GM21381 (cell line): ENCODE results near the gene CAMKK1.

Experiments
- ATAC-seq: cut with Tn5 transposase; IDR thresholded peaks from one replicate; pipeline ENCODE4 v1.9.1; 2021; ENCODE audit warnings: mild to moderate bottlenecking, moderate library complexity; ENCODE audit not compliant: unreplicated experiment

The CAMKK1 gene

GRCh38 chr17:3897731-3898130 lies 4.9 kb upstream of the CAMKK1 start:
- ATAC-seq: no peak

GRCh38 chr17:3896968-3897235 lies 4.0 kb upstream of the CAMKK1 start:
- no peak for ATAC-seq

- ATAC-seq: no peak
Measured at GRCh38 chr17:3896108-3896967, 3.5 kb upstream of the CAMKK1 start.

DNA sequence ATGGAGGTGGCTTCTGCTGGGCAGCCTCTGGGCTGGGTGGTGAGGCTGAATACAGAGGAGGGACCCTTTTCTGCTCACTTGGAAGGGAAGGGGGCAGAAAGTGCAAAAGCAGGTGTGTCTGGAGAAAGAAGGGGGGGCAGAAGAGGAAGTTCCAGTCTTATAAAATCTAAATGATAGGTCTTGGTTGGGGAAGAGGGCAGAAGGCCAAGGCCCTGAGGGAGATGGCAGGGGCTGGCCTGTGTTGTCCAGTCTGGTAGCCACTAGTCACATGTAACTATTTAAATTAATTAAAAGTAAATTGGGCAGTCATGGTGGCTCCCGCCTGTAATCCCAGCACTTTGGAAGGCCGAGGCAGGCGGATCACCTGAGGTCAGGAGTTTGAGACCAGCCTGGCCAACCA lies 2.5 kb upstream of the CAMKK1 start:
- ATAC-seq: no peak

- no peak for ATAC-seq
Measured at GRCh38 chr17:3894911-3895343, 2.1 kb upstream of the CAMKK1 start.

DNA sequence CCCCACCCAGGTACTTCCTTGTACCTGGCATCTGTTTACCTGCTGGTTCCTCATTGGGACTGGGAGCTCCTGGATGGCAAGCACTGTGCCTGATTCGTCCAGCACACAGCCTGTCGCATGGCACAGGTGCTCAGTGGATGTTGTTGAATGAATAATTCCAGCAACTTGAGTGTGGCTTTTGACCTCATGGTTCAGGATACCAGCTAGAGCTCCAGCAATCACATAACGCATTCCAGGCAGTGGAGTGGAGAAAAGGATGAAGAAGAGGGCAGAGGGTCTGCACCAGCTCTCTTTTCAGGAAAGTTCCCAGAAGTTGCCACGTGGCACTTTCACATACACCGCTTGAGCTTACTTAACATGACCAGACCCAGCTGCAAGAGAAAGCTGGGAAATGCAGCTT lies 1.3 kb upstream of the CAMKK1 start:
- no peak for ATAC-seq

DNA sequence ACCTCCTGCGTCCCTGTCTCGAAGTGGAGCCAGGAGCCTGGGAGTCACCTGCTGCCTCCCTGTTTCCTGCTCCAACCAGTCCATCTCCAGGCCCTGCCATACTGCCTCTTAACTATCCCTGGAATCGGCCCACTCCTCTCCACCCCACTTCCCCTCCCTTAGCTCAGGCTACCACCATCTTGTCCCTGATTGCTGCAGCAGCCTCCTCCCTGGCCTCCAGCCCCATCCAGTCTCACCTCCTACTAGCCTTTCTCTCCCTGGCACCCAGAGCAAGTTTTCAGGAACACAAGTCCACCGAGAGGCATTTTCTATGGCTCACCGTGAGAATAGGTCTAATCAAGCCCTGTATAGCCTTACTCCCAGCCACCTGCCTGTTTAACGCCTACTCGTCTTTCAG lies 865 bp upstream of the CAMKK1 start:
- ATAC-seq: no peak

GRCh38 chr17:3892095-3892998 lies 506 bp downstream of the CAMKK1 start:
- ATAC-seq: peak; percentile 18

DNA sequence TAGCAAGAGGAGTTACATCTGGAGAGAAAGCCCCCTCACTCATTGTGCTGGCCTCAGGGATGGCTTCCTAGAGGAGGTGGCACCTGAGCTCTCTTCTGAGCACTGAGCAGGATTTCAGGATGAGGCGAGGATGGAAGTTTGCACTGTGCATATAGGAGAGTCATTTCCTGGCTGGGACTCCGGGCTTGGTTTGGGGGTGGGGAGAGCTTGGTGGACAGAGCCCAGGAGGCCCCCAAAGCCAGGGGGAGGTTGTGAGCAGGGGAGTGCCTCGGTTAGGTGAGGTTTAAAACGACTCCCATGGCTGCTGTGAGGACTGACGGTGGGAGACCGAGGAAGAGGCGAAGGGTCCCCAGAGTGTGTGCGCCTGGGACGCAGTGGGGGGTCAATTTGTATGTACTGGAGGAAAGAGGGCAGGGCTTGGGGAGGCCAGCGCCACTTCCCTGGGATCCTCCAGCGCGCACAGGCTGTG lies 1.2 kb downstream of the CAMKK1 start:
- ATAC-seq: no peak

GRCh38 chr17:3890878-3891219 lies 2.0 kb downstream of the CAMKK1 start:
- no peak for ATAC-seq

GRCh38 chr17:3890082-3890877 lies 2.6 kb downstream of the CAMKK1 start:
- ATAC-seq: no peak

DNA sequence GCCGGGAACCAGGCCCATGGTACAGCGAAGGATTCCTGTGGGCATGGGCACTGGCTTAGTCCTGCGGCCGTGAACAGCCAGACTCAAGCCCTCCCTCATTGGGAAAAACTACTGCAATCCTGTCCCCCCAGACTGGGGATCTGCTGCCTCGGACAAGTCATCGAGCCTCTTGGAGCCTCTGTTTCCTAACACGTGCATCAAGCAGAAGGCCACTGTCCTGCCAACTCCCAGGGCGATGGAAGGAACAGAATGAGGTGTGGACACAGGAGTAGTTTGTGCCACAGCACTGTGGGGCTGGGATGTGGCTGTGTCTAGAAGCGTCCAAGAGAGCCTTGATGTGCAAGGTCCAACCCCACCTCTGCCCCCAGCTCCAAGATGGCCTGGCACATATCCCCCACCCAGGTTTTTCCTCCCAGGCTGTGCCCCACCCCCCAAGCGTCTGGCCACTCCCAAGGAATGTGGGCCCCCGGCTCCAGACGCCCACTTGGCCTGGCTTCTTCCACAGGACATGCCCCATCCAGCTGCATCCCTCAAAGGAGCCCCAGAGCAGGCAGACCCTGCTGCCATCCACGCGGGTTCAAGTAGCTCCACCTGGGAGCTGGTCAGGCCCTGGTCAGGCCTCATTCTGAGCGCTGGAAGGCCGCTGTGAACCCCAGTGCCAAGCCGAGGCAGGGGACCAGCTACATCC lies 3.4 kb downstream of the CAMKK1 start:
- no peak for ATAC-seq

DNA sequence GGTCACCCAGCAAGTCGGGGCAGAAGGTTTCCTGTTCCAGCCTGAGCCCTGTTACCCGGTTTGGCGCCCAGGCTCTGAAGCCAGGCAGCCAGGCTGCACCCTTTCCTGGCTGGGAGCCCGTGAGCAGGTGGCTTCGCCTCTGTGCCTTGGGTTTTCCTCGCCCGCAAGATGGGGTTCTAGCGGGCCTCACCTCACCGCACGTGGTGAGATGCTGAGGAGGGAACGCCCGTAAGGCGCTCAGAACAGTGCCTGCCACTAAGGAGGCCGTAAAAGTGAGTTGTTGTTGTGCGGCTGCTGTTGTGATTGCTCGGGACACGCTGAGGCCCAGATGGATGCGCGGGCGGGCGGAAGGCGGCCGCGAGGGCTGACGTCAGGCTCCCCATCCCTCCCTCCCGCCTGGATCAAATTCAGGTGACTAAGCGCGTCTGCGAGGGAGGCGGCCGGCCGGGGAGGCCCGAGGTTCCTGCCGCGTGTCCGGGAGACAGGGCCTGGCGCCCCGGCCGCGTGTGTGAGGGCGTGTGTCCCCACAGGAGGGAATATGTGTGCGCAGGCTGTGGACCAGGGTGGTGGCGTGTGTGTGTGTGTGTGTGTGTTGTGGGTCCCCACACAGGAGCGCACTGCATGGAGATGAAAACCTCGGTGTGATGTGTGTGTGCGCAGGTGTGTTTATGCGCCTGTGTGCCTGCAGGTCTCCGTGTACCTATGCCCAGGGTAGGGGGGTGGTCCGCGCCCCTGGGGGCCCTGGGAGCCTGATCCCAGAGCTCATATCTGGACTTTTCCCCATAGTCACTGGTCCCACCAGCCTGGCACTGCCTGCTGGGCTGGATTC lies 4.3 kb downstream of the CAMKK1 start:
- no peak for ATAC-seq

- ATAC-seq: no peak
Measured at GRCh38 chr17:3887804-3888203, 5.0 kb downstream of the CAMKK1 start.

GRCh38 chr17:3887394-3887793 lies 5.5 kb downstream of the CAMKK1 start:
- no peak for ATAC-seq

- no peak for ATAC-seq
Measured at GRCh38 chr17:3886776-3887175, 6.1 kb downstream of the CAMKK1 start.

DNA sequence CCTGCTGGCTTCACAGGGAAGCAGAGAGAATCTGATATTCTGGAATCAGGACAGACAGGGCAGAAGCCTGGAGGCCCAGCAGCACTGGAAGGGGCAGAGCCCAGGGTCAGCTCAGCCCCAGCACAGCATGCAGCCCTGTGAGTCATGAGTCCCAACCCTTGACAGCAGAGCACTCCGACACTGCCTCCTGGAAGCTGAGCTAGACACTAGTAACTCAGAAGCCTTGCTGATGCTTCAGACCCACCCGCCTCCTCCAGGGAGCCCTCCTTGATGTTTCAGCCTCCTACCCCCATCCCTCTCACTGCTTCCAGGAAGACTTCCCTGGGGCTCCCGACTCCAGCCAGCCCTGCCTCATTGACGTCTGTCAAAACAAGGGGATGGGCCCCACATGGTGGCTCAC lies 6.9 kb downstream of the CAMKK1 start:
- no peak for ATAC-seq

- no peak for ATAC-seq
Measured at GRCh38 chr17:3885271-3885670, 7.6 kb downstream of the CAMKK1 start.

DNA sequence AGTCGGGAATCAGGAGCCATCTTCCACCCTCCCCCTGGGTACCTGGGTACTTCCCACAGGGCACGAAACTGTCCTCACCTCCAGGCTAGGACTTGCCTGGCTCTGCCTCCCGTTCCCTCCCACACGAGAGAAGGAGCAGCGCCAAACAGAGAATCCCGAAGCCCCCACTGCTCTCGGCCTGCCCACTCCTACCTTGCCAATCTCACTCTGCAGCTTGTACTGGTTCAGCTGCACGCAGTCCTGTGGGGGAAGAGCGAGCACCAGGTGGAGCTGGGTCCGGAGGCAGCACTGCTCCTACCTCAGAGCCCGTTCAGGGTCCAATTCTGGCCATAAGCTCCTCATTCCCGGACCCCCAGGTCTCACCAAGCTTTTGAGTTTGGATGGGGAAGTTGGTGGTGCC lies 8.7 kb downstream of the CAMKK1 start:
- no peak for ATAC-seq

DNA sequence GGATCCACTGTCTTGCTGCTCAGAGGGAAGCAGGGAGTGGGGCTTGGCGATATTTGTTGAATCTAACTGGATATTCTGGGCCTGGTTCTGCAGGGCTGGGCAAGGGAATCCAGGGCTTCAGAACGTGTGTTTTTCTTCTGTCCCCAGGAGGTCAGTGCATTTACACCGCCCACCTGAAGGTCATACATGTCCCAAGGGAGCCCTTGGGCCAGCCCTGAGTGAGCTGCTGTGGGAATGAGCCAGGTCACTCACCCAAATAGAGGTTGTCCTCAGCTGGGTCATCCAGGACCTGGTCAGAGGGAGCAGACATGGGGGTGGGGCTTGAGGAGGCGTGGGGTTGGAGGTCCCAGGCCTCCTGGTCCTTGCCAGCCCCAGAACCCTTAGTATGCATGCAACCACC lies 10.6 kb downstream of the CAMKK1 start:
- ATAC-seq: no peak
